SK-N-SH treated with all-trans-retinoic acid at 6 μM for 48 hours (cell line): ENCODE results near the gene SRF.

Experiments
- ATAC-seq: fragments of 200-7000 bp; cut with Tn5 transposase; 3 replicates; pipeline ENCODE4 v1.9.1; 2020; ENCODE audit warnings: mild to moderate bottlenecking, moderate library complexity
- ARNTL ChIP-seq: fragments of 450-650 bp; formaldehyde crosslinking; IDR thresholded peaks from 2 replicates; pipeline ENCODE4 v1.5.0; 2020; ENCODE audit warnings: low read depth, mild to moderate bottlenecking, moderate library complexity, borderline replicate concordance
- BACH2 ChIP-seq: fragments of 250-450 bp; sonication (Bioruptor Pico); IDR thresholded peaks from 2 replicates; pipeline ENCODE4 v1.9.0; 2021; ENCODE audit warnings: mild to moderate bottlenecking, borderline replicate concordance
- CSDC2 ChIP-seq: fragments of 250-450 bp; sonication (Bioruptor Pico); IDR thresholded peaks from 2 replicates; pipeline ENCODE4 v1.5.0; 2020; ENCODE audit warnings: mild to moderate bottlenecking, moderate library complexity
- CSRNP3 ChIP-seq: fragments of 250-450 bp; sonication (Bioruptor Pico); IDR thresholded peaks from 2 replicates; pipeline ENCODE4 v1.5.1; 2021; ENCODE audit warnings: mild to moderate bottlenecking, moderate library complexity
- ESRRG ChIP-seq: fragments of 250-450 bp; sonication (Bioruptor Pico); IDR thresholded peaks from 2 replicates; pipeline ENCODE4 v1.6.1; 2021; ENCODE audit warnings: mild to moderate bottlenecking
- GLIS3 ChIP-seq: fragments of 250-450 bp; sonication (Bioruptor Pico); IDR thresholded peaks from 2 replicates; pipeline ENCODE4 v1.5.0; 2020; ENCODE audit warnings: mild to moderate bottlenecking, moderate library complexity
- ISL1 ChIP-seq: fragments of 250-450 bp; sonication (Bioruptor Pico); IDR thresholded peaks from 2 replicates; pipeline ENCODE4 v2.1.2; 2022; ENCODE audit warnings: mild to moderate bottlenecking, moderate library complexity
- OSR1 ChIP-seq: fragments of 250-450 bp; sonication (Bioruptor Pico); IDR thresholded peaks from 2 replicates; pipeline ENCODE4 v1.8.0; 2022; ENCODE audit warnings: moderate library complexity, mild to moderate bottlenecking, inconsistent platforms
- PATZ1 ChIP-seq: fragments of 250-450 bp; sonication (Bioruptor Pico); IDR thresholded peaks from 2 replicates; pipeline ENCODE4 v1.8.0; 2020; ENCODE audit warnings: mild to moderate bottlenecking, moderate library complexity, borderline replicate concordance
- POU6F1 ChIP-seq: fragments of 250-450 bp; sonication (Bioruptor Pico); IDR thresholded peaks from 2 replicates; pipeline ENCODE4 v1.8.0; 2021; ENCODE audit warnings: low read depth, mild to moderate bottlenecking, moderate library complexity, borderline replicate concordance
- PPARA ChIP-seq: fragments of 250-450 bp; sonication (Bioruptor Pico); IDR thresholded peaks from 2 replicates; pipeline ENCODE4 v1.5.0; 2020; ENCODE audit warnings: mild to moderate bottlenecking, borderline replicate concordance
- RARB ChIP-seq: fragments of 250-450 bp; sonication (Bioruptor Pico); IDR thresholded peaks from 2 replicates; pipeline ENCODE4 v1.8.0; 2021; ENCODE audit warnings: mild to moderate bottlenecking, moderate library complexity
- TCF4 ChIP-seq: fragments of 250-450 bp; sonication (Bioruptor Pico); IDR thresholded peaks from 2 replicates; pipeline ENCODE4 v1.8.0; 2021; ENCODE audit warnings: mild to moderate bottlenecking, moderate library complexity, borderline replicate concordance
- TOX ChIP-seq: fragments of 250-450 bp; sonication (Bioruptor Pico); IDR thresholded peaks from 2 replicates; pipeline ENCODE4 v1.8.0; 2021; ENCODE audit warnings: mild to moderate bottlenecking, moderate library complexity, borderline replicate concordance
- TSHZ2 ChIP-seq: fragments of 250-450 bp; sonication (Bioruptor Pico); IDR thresholded peaks from 2 replicates; pipeline ENCODE4 v1.5.0; 2020; ENCODE audit warnings: mild to moderate bottlenecking, moderate library complexity
- ZFP3 ChIP-seq: fragments of 250-450 bp; sonication (Bioruptor Pico); IDR thresholded peaks from 2 replicates; pipeline ENCODE4 v1.5.0; 2020; ENCODE audit warnings: mild to moderate bottlenecking, moderate library complexity
- ZFP30 ChIP-seq: fragments of 450-650 bp; formaldehyde crosslinking; IDR thresholded peaks from 2 replicates; pipeline ENCODE4 v1.5.0; 2022; ENCODE audit warnings: mild to moderate bottlenecking, moderate library complexity
- ZNF70 ChIP-seq: fragments of 450-650 bp; formaldehyde crosslinking; IDR thresholded peaks from 2 replicates; pipeline ENCODE4 v1.5.0; 2020; ENCODE audit warnings: mild to moderate bottlenecking, moderate library complexity
- ZNF8 ChIP-seq: fragments of 450-650 bp; formaldehyde crosslinking; IDR thresholded peaks from 2 replicates; pipeline ENCODE4 v1.5.0; 2020; ENCODE audit warnings: mild to moderate bottlenecking, moderate library complexity
- TF ChIP-seq, protein P1 (sequence below): fragments of 250-450 bp; sonication (Bioruptor Pico); IDR thresholded peaks from 2 replicates; pipeline ENCODE4 v1.5.1; 2020; ENCODE audit warnings: low read depth, mild to moderate bottlenecking, moderate library complexity

The SRF gene

DNA sequence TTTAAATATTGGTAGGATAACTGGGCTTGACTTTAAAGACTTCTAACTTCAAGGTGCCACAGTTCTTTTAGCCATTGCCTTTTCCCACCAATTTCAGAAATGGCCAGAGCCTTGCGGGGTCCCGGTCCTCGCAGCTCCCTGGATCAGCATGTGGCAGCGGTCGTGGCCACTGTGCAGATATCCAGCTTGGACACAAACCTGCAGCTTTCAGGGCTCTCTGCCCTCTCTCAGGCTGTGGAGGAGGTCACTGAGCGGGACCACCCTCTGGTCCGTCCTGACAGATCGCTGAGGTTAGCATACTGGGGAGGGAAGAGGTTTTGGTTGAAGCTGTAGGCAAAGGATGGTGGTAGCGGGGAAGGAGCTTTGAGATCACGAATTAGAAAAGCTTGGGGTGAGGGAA lies 17.4 kb downstream of the SRF start:
- TF ChIP-seq CSDC2 (CRISPR knock-in tag) (no peak), OSR1 (CRISPR knock-in tag) (no peak)
- TF ChIP-seq, protein P1, sequence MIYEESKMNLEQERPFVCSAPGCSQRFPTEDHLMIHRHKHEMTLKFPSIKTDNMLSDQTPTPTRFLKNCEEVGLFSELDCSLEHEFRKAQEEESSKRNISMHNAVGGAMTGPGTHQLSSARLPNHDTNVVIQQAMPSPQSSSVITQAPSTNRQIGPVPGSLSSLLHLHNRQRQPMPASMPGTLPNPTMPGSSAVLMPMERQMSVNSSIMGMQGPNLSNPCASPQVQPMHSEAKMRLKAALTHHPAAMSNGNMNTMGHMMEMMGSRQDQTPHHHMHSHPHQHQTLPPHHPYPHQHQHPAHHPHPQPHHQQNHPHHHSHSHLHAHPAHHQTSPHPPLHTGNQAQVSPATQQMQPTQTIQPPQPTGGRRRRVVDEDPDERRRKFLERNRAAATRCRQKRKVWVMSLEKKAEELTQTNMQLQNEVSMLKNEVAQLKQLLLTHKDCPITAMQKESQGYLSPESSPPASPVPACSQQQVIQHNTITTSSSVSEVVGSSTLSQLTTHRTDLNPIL, result no peak
- TF ChIP-seq, all 23 proteins: peak for 0
- no peak for ATAC-seq

DNA sequence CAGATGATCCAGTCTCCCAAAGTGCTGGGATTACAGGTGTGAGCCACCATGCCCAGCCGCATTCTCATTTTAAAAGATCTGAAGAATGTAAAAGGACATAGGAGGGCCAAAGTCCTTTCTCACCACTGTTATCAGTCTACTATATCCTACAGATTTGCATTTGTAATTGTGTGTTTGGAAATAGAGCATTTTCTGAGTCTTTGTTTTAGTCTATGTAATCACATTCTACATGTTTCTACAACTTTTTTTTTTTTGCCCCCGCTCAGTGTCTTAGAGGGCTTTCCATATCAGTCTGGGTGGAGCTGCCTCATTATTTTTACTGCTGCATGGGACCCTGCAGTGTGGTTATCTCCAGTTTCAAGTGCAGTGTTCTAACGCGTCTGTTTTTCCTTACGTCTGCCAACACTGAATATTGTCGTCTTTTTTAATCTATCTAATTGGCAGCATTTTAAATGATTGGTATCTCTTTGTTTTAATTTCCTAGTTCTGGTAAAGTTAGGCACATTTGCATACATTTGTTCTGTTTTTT lies 18.8 kb downstream of the SRF start:
- ATAC-seq, result no peak
- no peak for TF ChIP-seq CSDC2 (CRISPR knock-in tag)

DNA sequence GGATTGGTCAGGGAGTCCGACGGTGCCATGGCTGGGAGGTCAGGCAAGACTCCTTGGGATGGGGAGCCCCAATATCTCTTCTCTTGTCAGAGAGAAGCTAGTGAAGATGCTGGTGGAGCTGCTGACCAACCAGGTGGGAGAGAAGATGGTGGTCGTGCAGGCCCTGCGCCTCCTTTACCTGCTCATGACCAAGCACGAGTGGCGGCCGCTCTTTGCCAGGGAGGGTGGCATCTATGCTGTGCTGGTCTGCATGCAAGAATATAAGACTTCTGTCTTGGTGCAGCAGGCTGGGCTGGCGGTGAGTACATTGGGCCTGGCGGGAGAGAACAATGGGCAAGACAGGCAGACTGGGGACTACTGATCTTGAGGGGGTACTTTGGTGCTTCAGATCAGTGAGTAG lies 21.8 kb downstream of the SRF start:
- TF ChIP-seq ARNTL (CRISPR knock-in tag) (no peak), ZFP30 (CRISPR knock-in tag) (no peak), PPARA (CRISPR knock-in tag) (no peak), OSR1 (CRISPR knock-in tag) (no peak), ESRRG (CRISPR knock-in tag) (no peak), ZNF8 (CRISPR knock-in tag) (no peak), PATZ1 (no peak), CSDC2 (CRISPR knock-in tag) (no peak), TSHZ2 (CRISPR knock-in tag) (no peak), BACH2 (CRISPR knock-in tag) (no peak), CSRNP3 (CRISPR knock-in tag) (no peak), ZNF70 (CRISPR knock-in tag) (no peak), TOX (no peak), ISL1 (no peak), POU6F1 (CRISPR knock-in tag) (no peak), TCF4 (CRISPR knock-in tag) (no peak), ZFP3 (CRISPR knock-in tag) (no peak)
- TF ChIP-seq, protein P1, result no peak
- ATAC-seq, result no peak

- TF ChIP-seq ZFP3 (CRISPR knock-in tag) (no peak), PATZ1 (no peak), GLIS3 (CRISPR knock-in tag) (no peak), ZNF8 (CRISPR knock-in tag) (no peak), ISL1 (no peak), RARB (no peak)
- ATAC-seq, result no peak
Measured at GRCh38 chr6:43193929-43194328, 22.9 kb downstream of the SRF start.
